PC-3 (cell line): ENCODE data around the gene NUP133.

ENCODE experiments used
- EZH2 ChIP-seq: fragments of 300-600 bp; sonication (generic); IDR thresholded peaks from one replicate; pipeline ENCODE4 v1.6.1; 2017; ENCODE audit warnings: antibody characterized with exemption, mild to moderate bottlenecking, low read length; ENCODE audit not compliant: unreplicated experiment
- TF ChIP-seq, protein P1 (sequence below): fragments of 300-600 bp; sonication (generic); conservative IDR thresholded peaks from 2 replicates; pipeline ENCODE4 v1.5.1; 2017; ENCODE audit warnings: antibody characterized with exemption, low read depth, mild to moderate bottlenecking, low read length

DNA sequence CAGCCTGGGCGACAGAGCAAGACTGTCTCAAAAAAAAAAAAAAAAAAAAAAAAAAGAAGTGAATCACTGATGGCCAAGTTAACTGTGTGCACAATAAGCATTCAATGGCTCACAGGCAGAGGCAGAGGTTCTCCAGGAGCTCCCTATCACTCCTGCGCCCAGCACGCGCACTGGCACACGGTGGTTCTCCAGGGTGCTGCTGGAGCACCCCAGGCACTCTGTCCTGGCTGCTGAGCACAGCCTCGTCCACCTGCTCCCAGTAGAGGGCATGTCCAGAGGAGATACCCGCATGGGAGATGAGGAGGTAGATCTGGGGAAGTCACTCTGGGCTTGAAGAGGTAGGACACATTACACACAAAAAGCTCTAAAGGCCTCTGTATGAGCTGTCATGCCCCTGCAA is 21.5 kb upstream of the NUP133 start:
- TF ChIP-seq, protein P1, sequence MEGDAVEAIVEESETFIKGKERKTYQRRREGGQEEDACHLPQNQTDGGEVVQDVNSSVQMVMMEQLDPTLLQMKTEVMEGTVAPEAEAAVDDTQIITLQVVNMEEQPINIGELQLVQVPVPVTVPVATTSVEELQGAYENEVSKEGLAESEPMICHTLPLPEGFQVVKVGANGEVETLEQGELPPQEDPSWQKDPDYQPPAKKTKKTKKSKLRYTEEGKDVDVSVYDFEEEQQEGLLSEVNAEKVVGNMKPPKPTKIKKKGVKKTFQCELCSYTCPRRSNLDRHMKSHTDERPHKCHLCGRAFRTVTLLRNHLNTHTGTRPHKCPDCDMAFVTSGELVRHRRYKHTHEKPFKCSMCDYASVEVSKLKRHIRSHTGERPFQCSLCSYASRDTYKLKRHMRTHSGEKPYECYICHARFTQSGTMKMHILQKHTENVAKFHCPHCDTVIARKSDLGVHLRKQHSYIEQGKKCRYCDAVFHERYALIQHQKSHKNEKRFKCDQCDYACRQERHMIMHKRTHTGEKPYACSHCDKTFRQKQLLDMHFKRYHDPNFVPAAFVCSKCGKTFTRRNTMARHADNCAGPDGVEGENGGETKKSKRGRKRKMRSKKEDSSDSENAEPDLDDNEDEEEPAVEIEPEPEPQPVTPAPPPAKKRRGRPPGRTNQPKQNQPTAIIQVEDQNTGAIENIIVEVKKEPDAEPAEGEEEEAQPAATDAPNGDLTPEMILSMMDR, result no peak
- no peak for TF ChIP-seq EZH2
